ENCODE results near the gene TRIOBP.

Gene TRIOBP

DNA sequence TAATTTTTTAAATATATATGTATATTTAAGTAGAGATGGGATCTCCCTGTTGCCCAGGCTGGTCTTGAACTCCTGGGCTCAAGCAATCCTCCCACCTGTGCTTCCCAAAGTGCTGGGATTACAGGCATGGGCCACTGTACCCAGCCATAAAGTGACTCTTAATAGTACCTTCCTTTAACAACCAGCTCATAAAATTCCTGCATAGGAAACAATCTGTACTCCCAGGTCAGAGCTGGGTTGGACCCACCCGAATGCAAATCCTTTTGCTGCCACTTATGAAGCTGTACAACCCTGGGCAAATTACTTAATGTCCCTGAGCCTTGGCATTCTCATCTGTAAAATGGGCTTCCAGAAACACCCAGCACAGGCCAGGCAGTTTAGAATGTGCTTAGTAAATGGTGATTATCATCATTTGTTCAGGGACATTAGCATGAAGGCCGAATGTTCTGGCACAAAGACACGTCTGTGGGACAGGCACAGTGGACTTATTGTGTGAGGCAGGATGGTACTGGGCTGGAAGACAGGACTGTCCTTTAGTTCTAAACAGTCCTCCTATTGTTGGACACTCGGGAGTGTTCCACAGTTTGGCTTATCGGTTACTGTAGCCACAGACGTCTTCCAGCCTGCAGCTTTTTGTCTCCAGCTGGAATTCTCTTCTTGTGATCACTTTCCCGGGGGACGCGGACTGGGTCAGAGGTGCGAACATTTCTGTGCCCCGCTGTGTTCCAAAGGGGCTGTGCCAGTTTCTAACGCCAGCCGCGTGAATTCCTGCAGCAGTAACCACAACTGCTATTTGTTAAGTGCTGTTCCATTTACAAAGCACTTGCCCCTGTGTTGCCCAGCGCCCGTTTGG, 32.4 kb upstream of the TRIOBP start:
- no peak for DNase-seq

DNA sequence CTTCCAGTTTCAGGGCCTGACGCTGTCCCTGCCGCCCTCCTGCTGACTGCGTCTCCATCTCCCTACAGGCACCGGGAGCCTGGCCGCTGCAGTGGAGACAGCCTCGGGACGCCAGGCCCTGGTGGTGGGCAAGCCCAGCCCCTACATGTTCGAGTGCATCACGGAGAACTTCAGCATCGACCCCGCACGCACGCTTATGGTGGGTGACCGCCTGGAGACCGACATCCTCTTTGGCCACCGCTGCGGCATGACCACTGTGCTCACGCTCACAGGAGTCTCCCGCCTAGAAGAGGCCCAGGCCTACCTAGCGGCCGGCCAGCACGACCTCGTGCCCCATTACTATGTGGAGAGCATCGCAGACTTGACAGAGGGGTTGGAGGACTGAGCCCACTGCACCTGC, 31.4 kb upstream of the TRIOBP start:
- DNase-seq, result no peak

DNA sequence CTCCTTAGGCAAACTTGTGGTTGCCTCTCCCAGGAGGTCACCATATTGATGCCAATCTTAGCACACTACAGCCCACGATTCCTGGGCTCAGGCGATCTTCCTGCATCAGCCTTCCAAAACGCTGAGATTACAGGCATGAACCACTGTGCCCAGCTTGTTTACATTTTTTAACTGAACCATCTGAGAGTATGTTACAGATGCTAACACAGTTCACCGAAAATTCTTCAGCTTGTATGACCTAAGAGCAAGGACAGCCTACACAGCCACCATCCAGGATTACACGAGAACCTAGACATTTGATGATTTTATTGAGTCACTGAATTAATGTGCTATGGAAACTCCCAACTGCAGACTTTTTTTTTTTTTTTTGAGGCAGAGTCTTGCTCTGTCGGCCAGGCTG, 27.3 kb upstream of the TRIOBP start:
- DNase-seq, result no peak

DNA sequence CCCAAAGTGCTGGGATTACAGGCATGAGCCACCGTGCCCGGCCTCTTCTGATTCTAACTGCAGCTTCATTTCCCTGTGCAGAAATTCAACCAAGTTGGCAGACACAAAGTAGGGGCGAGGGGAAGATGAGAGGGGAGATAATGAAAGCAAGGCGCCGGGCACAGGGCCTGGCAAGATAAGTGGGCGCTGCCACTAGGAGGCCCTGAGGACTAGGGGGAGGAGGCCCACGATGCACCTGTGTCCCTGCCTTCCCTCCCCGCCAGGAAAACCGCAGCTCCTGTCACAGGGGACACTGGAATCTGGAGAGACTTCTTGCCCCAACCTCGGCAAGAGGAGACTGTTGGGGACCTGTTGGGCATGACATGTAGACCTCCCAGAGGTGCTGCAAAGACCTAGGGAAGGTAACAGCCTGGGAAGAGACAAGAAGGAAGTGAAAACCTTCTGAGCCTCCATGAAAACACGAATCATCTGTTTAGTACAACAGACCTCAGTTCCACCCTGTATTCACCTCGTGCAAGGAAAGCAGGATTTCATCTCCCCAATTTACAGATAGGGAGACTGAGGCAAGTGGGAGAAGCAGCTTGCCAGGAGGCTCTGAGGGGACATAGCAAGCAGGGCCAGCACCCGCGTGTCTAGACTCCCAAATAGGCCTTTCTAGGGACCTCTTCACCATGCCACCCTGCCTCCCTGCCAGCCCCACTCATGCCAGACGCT, 24.5 kb upstream of the TRIOBP start:
- peak; percentile 32 for DNase-seq

DNA sequence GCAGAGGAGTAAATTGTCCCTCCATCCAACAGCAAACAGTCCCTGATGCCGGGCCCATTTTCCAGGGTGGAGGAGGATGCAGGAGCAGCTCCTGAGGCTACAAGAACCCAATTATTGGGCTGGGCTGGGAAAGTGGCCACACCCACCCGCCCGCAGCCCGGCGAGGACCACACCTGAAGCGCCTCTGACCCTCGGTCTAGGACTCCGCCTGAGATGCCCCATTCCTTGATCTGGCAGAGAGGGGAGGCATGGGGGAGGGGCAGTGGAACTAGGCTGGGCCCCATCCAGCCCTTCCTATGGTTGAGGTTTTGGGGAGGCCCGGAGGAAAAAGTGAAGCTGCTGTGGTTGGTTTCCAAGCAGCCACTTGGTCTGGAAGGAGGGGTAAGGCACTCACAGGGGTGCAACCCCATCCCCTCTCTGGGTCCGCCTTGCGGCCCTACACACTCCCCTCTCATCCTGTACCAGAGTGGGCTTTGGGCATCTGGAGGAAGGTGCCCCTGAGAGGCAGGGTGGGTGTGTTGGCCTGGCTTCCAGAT, 23.9 kb upstream of the TRIOBP start:
- DNase-seq, result no peak

DNA sequence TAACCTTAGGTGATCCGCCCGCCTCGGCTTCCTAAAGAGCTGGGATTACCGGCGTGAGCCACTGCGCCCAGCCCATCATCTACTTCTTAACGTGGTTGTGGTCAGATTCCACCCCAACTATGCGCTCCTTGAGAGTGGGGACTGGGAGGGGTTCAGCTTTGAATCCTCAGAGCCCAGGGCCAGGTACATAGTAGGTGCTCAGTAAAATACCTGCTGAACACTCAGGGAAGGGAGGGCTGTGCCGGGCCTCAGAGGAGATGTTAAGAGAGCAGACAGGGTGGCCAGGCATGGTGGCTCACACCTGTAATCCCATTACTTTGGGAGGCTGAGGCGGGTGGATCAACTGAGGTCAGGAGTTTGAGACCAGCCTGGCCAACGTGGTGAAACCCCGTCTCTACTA, 22.6 kb upstream of the TRIOBP start:
- no peak for DNase-seq

DNA sequence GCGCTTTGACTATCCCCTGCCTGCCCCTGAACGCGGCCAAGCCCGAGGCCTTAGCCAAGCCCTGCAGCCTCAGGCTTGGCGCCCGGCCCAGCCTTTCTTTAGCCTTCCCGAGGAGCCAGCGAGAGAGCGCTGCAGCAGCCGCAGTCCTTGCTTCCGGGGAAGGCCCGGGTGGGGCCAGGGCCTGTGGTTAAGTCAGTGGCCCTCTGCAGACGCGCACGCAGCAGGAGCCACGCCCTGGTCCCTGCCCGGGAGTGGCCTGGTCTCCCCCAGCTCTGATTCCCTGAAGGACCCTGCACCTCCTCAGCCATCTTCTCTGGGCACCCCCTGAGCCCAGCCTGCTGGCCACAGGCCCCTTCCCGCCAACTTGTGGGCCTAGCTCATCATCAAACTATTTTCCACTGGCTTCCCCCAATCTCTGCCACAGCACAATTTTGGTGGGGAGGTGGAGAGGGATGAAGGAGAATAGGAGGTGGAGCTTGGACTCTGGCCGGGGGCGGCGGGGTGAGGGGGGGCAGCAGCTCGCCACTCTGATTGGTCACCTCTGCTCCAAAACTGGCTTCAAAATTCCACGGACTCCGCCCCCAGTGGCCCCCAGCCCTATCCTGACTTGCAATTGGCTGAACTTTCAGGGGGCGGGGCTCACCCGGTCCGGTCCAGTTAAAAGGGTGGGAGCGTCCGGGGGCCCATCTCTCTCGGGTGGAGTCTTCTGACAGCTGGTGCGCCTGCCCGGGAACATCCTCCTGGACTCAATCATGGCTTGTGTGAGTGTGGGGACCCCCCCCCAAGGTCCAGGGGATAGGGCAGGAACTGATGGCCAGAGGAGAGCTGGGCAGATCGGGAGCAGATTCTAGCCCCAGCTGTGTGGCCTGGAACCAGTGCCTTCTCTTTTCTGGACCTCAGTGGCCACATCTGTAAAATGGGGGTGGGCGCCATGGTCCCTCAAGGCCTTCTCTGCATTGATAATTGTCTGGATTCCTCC, 21.6 kb upstream of the TRIOBP start, which contains the start of gene LGALS1:
TSS of gene LGALS1 (plus strand) at position 686 of the 979 bp plus-strand sequence. CDS start at position 753, 67 bp downstream.
- DNase-seq, result peak; percentile 53

DNA sequence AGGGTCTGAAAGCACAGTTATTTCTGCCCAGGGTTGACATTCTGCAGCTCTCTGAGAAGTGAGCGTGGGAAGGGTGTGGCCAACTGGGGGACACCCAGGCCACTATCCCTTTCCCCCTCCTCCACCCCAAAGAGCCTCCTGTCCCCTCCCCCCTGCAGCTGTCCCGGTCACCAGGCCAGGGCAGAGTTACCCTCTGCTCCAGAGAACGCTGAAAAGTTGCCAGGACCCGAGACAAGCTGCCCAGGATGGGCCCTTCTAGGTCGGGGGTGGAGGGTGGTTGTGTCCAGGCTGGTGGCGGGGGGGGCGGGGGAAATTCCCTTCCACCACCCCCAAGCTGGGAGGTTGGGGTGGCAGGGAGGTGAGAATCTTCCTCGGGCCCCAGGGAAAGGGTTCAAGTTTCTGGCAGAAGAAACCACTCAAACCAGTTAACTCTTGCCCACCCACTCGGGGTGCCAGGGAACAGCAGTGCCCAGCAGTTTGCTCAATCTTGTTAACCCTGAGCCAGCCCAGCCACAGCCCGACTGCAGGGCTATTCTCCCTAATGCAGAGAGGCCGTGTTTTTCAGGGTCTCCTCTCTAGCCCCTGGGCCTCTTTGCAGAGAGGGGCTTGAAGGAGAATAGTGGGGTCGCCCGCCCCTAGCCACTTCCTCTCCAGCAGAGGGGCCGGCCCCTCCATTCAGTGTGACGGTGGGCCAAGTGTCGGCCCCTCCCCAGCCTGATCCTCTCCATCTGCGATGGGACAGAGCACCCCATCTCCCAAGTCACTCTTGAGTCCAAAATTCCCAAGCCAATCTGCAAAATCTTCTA, 20.7 kb upstream of the TRIOBP start:
- DNase-seq, result peak; percentile 38

DNA sequence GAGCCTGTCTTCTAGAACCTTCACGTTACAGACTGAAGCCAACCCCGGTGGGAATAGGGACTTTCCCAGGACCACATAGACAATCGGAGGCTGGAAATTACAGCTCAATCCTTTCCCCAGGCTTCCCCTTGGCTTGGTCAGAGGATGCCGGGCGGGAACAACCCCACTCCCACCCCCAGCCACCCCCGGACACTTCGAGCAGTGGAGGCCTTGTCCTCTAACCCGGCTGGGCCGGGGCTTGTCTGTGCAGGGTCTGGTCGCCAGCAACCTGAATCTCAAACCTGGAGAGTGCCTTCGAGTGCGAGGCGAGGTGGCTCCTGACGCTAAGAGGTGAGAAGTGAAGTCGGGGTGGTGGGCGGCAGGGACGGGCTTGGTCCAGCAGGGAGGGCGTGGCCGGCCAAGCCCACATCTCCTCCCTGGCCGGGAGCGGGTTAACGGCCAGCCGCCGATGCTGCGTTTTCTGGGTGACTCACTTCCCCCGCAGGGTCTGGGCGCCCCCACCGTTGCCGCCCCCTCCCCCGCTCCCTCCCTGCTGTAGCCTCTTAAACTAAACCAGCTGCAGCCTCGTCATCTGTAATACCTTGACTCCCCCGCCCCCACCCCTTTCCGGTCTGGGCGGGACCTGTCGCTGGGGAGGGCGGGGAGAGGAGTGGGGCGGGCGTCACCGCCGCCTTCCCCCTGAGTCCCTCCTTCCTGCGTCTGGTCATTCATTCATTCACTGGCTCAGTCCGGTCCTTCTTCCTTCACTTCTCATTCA, 19.9 kb upstream of the TRIOBP start:
- DNase-seq, result peak; percentile 91

DNA sequence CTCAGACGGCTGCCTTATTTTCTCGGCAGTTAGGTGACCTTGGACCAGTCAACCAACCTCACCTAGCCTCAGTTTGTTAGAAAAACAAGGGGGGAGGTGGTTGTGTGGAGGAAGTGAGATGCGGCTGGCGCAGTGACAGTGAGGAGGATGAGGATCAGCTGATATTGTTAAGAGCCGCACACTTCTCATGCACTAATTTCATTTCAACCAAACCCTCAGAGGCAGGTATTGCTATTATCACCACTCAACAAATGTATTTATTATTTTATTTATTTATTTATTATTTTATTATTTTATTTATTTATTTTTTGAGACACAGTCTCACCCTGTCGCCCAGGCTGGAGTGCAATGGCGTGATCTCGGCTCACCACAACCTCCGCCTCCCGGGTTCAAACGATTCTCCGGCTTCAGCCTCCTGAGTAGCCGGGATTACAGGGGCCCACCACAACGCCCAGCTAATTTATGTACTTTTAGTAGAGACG, 19.3 kb upstream of the TRIOBP start:
- DNase-seq, result no peak

DNA sequence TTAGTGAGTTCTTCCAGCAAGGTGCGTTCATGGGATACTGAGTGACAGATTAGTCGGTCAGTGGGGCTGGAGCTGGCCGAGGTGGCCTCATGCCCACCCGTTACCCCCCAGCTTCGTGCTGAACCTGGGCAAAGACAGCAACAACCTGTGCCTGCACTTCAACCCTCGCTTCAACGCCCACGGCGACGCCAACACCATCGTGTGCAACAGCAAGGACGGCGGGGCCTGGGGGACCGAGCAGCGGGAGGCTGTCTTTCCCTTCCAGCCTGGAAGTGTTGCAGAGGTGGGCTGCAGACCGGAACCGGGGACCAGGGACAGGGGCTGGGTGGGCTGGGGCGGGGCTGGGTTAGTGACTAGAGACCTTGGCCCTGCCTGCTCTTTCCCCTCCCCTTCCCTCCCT, 18.5 kb upstream of the TRIOBP start:
- no peak for DNase-seq

DNA sequence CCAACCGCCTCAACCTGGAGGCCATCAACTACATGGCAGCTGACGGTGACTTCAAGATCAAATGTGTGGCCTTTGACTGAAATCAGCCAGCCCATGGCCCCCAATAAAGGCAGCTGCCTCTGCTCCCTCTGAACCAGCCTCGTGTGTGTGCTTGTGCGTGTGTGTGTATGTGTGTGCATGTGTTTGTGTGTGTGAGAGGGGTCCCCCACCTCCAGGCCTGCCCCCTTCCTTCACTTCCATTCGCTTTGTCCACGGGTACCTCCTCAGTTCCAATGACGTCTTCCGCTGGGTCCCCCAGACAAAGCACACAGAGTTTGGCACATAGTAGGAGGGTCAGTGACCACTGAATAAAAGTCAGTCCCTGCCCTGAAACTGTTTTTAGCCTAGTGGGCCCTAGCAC, 17.2 kb upstream of the TRIOBP start:
- DNase-seq, result no peak

DNA sequence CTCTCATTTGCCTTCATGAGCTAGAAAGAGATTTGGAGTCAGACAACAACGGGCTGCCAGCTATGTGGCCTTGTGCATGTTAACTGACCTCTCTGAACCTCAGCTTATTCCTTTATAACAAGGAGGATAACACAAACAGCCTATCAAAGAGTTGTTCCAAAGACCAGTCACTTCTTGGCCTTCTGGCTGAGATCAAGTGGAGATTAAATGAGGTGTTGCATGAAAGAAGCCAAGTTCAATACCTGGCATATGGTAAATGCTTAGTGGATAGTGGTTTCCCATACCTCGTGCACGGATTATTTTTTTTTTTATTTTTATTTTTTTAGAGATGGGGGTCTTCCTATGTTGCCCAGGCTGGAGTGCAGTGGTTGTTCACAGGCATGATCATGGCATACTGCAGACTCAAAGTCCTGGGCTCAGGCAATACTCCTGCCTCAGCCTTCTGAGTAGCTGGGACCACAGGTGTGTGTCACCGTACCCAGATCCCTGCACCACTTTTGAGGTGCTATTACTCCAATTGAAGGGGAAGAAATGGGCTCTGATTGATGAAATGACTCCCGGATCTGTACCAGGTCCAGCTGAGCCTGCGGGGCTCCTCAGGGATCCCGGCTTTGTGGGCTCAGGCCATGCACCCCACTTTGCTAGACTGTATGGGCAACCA, 16.5 kb upstream of the TRIOBP start:
- no peak for DNase-seq

DNA sequence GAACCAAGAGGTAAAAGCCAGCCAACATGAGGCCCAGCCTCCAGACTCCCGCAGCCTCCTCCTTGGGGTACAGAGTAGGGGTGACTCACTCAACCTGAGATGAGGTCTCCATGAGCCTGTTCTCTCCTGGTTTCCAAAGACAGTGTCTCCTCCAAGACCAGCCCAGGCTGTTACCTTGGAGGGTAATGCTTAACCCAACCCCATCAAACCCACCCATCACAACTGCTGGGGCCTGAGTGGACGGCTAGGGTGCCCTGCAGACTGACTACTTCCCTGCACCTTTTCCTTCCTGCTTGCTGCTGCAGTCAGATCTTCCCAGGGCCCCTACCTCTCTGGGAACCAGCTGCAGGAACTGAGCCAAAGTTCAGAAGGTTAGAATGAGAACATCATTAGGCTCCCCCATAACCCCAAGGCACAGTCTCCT, 15.8 kb upstream of the TRIOBP start:
- DNase-seq, result no peak

DNA sequence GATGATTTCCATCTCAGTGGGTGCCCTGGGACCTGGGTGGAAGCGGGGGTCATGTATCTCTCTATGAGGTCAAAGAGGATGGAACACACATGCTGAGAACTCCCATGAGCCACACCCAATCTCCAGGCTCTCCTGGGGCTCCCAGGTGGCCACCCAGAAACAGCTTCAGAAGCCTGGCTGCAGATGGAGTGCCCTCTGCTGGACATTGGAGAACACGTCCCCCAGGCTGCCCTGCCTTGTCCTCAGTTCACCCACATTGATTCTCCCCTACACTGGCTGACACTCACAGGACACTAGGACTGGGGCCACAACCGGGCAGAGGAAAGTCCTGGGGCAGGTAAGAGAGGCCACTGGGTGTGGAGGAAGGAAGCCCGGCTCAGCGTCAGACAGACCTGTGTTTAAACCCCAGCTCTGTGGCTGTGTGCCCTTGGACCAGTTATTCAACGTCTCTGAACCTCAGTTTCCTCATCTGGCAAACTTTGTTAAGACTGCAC, 15.2 kb upstream of the TRIOBP start:
- peak; percentile 54 for DNase-seq

DNA sequence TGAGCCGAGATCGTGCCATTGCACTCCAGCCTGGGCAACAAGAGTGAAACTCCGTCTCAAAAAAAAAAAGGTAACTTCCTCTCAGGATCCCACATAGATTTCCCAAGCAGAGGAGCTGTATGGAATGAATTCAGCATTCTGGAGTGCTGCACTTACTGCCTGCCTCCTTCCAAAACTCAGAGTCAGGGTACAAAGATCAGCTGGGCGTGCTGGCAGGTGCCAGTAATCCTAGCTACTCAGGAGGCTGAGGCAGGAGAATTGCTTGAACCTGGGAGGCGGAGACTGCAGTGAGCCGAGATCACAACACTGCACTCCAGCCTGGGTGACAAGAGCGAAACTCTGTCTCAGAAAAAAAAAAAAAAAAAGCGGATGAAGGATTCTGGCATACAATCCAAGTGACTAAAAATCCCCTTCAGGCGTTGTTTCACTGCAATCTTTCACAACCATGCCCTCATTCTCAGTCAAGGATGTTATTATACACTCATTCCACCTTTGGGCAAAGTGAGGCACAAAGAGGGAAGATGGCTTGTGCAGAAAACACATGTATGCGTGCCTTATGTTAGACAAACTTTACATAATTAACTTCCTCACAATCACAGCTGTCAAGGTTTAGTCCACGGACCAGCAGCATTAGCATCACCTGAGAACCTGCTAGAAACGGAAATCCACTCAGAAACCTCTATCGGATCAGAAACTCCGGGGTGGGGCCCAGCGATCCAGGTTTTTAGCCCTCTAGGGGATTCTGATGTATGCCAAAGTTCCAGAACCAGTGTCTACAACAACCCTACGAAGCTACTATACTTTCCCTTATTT, 11.8 kb upstream of the TRIOBP start:
- no peak for DNase-seq

DNA sequence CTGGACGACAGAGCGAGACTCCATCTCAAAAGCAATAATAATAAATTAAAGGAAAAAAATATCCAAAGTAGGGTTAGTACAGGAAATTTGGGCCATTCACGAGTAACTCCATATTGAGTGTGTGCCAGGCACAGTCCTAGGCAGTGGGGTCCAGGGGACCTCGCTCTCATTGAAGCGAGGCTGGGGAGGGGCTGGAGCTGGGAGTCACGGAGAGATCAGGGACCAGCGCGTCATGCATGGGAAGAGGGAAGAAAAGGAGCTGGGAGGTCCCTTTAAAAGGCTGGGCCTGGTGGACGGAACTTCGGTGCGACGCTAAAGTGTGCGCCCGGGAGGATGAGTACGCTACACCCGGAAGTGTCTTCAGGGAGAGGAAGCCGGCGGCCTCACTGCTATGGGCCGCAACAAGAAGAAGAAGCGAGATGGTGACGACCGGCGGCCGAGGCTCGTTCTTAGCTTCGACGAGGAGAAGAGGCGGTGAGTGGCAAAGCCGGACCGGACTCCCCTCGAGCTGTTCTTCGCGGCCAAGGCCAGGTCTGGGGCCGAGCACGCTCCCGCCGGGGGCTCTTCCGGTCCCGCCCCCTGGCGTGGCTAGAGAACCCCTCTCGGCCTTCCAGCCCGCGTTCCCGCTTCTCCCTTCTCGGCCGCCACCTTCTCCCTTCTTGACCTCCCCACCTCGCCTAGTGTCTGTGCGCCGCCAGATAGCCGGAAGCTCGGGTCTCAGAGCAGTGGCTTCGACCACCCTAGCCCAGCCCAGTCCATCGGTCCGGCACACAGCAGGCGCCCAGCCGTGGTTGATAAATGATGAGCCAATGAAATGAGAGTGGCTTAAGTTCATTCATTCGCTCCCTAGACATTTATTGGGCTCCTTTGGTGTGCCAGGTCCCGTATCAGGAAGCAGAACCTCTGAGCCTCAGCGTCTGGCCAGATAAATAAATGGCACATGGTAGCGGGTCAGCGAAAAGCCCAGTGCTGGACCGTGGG, 10.6 kb upstream of the TRIOBP start, which contains the start of gene NOL12:
TSS of gene NOL12 (plus strand) at position 342 of the 981 bp plus-strand sequence. CDS start at position 392, 50 bp downstream.
- DNase-seq, result peak; percentile 63

DNA sequence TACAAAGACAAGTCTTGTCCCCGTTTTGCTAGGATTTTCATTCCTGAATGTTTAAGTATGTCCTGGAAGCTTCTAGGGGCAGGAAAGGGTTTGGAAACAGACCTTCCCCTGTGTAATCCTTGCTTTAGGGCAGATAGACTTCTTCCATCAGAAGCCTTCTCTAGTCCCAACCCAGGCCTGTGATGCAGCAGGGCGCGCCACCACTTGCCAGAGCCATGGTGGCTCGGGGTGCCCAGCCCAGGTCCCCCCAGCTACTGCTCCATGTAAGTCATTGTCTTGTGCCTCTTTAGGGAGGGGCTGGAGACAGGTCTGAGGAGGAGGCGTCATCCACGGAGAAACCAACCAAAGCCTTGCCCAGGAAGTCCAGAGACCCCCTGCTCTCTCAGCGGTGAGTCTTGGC, 6.4 kb upstream of the TRIOBP start:
- DNase-seq, result no peak
